Neural cell (in vitro differentiated cells): Measurements from ENCODE around the gene PCGF3.

Experiments used
- CTCF ChIP-seq: fragments of 450-650 bp; IDR thresholded peaks from 2 replicates; pipeline ENCODE4 v1.5.1; 2014; ENCODE audit warnings: antibody characterized with exemption, mild to moderate bottlenecking, moderate library complexity; ENCODE audit not compliant: poor library complexity, severe bottlenecking
- EZH2 ChIP-seq: fragments of 200-600, 300-800 bp; shearing (Covaris generic), sonication (generic); IDR thresholded peaks from 2 replicates; pipeline ENCODE4 v1.6.1; 2014; ENCODE audit warnings: antibody characterized with exemption, low read length, borderline replicate concordance, mild to moderate bottlenecking; ENCODE audit not compliant: insufficient read depth, poor library complexity, severe bottlenecking
- MXI1 ChIP-seq: fragments of 450-650 bp; conservative IDR thresholded peaks from 2 replicates; pipeline ENCODE4 v1.6.1; 2014; ENCODE audit warnings: antibody characterized with exemption, mild to moderate bottlenecking; ENCODE audit not compliant: poor library complexity, severe bottlenecking
- POLR2AphosphoS5 ChIP-seq: IDR thresholded peaks from 2 replicates; pipeline ENCODE4 v1.6.1; 2012
- RAD21 ChIP-seq: fragments of 450-650 bp; conservative IDR thresholded peaks from 2 replicates; pipeline ENCODE4 v1.6.1; 2014; ENCODE audit warnings: antibody characterized with exemption, mild to moderate bottlenecking, moderate library complexity
- TAF1 ChIP-seq: IDR thresholded peaks from 2 replicates; pipeline ENCODE4 v1.6.1; 2012; ENCODE audit warnings: low read depth

DNA sequence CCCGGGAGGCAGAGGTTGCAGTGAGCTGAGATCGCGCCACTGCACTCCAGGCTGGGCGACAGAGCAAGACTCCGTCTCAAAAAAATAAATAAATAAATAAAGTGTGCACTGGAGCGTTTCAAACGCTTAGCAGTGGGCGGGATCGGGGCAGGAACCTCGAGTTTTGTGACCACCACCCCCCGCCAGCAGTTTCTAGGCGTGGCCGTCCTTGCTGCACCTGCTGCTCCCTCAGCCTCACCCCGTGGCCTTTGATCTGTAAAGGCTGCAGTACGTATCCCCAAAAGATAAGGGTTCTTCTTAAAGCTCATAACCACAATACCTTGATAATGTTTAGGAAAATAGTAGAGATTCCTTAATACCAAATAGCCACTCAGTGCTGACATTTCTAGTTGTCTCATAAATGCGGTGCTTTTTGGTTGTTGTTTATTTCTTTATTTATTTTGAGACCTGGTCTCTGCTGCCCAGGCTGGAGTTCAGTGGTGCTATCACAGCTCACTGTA lies 33.2 kb downstream of the PCGF3 start:
- no peak for TF ChIP-seq CTCF
- no peak for TF ChIP-seq MXI1
- TF ChIP-seq RAD21, result no peak
- no peak for TF ChIP-seq EZH2
- no peak for TF ChIP-seq POLR2AphosphoS5
- no peak for TF ChIP-seq TAF1
